SK-N-SH (cell line): ENCODE results near the gene ASIC3. TPM values are rescaled to one million over a fixed set of nuclear protein-coding genes. Genes with fewer than 3 reads are reported as not detected.

ENCODE experiments used
- CTCF ChIA-PET: fragments of 300-600, 350-600 bp; formaldehyde crosslinking; extraction: SDS; loops from one replicate; lab custom pipeline; 2021; lab: Yijun Ruan, JAX
- POLR2A ChIA-PET: fragments of 350-600 bp; sonication (Branson Sonifier 250); formaldehyde crosslinking; extraction: SDS; loops from one replicate; lab custom pipeline; 2020; ENCODE audit warnings: antibody characterized with exemption, inconsistent platforms; lab: Yijun Ruan, JAX
- DNase-seq: peaks from one replicate; pipeline ENCODE4 v3.0.0; 2012
- H2AFZ ChIP-seq: fragments of 200-600 bp; sonication (generic); 2 replicates; pipeline ENCODE4 v1.8.1; 2016; ENCODE audit warnings: antibody characterized with exemption, mild to moderate bottlenecking, low read depth
- H3F3A ChIP-seq: fragments of 200-600 bp; sonication (generic); replicated peaks from 2 replicates; pipeline ENCODE3; 2016; ENCODE audit warnings: antibody characterized with exemption, mild to moderate bottlenecking; ENCODE audit not compliant: insufficient read depth
- H3K27ac ChIP-seq, 2 experiments: fragments of 200-500 bp in 1 of 2; fragments of 200-600 bp in 1 of 2; sonication (Bioruptor generic) in 1 of 2; sonication (generic), shearing (Covaris generic) in 1 of 2; 2 replicates each; pipeline versions ENCODE4 v1.5.1 to v1.6.1; 2014 to 2016; ENCODE audit warnings: low read depth in 2 of 2, inconsistent platforms in 1 of 2, low read length in 1 of 2, mild to moderate bottlenecking in 1 of 2, mixed read lengths in 1 of 2
- H3K27me3 ChIP-seq: fragments of 200-600 bp; sonication (generic), shearing (Covaris generic); 2 replicates; pipeline ENCODE4 v1.6.1; 2016; ENCODE audit warnings: mixed run types; ENCODE audit not compliant: insufficient read depth
- H3K36me3 ChIP-seq, 2 experiments: fragments of 200-500 bp in 1 of 2; fragments of 200-600 bp in 1 of 2; sonication (Bioruptor generic) in 1 of 2; sonication (generic) in 1 of 2; replicated peaks in 1 of 2; 2 replicates each; pipeline versions ENCODE3 to v1.5.1; 2014 to 2016; ENCODE audit warnings: low read length in 1 of 2, mild to moderate bottlenecking in 1 of 2; ENCODE audit not compliant: insufficient read depth in 2 of 2, control insufficient read depth in 1 of 2
- H3K4me1 ChIP-seq, 2 experiments: fragments of 200-500 bp in 1 of 2; fragments of 200-600 bp in 1 of 2; sonication (Bioruptor generic) in 1 of 2; sonication (generic), shearing (Covaris generic) in 1 of 2; 2 replicates each; pipeline versions ENCODE4 v1.5.1 to v1.6.1; 2014 to 2016; ENCODE audit warnings: low read depth in 1 of 2, low read length in 1 of 2, mixed run types in 1 of 2; ENCODE audit not compliant: insufficient read depth in 2 of 2, control insufficient read depth in 1 of 2
- H3K4me2 ChIP-seq: fragments of 200-600 bp; sonication (generic), shearing (Covaris generic); 2 replicates; pipeline ENCODE4 v1.6.1; 2017; ENCODE audit warnings: mixed run types
- H3K4me3 ChIP-seq, 2 experiments: fragments of 200-500 bp in 1 of 2; fragments of 200-600 bp in 1 of 2; sonication (Bioruptor generic) in 1 of 2; sonication (generic), shearing (Covaris generic) in 1 of 2; 2 replicates each; pipeline versions ENCODE4 v1.5.1 to v1.8.1; 2014 to 2016; ENCODE audit warnings: low read depth in 2 of 2, inconsistent platforms in 1 of 2, low read length in 1 of 2, mild to moderate bottlenecking in 1 of 2, mixed read lengths in 1 of 2, moderate library complexity in 1 of 2
- H3K79me2 ChIP-seq: fragments of 200-600 bp; sonication (generic); 2 replicates; pipeline ENCODE4 v1.8.1; 2017; ENCODE audit warnings: mild to moderate bottlenecking; ENCODE audit not compliant: insufficient read depth
- H3K9ac ChIP-seq: fragments of 200-600 bp; sonication (generic); 2 replicates; pipeline ENCODE4 v1.6.1; 2017; ENCODE audit warnings: mixed run types
- H3K9me2 ChIP-seq: fragments of 200-600 bp; sonication (generic); 2 replicates; pipeline ENCODE4 v1.6.1; 2017; ENCODE audit warnings: mixed run types
- H3K9me3 ChIP-seq: fragments of 200-600 bp; sonication (generic); 2 replicates; pipeline ENCODE4 v1.6.1; 2017; ENCODE audit warnings: mixed run types, mild to moderate bottlenecking, moderate library complexity
- H4K20me1 ChIP-seq: fragments of 200-600 bp; sonication (generic); 2 replicates; pipeline ENCODE4 v1.6.1; 2017; ENCODE audit warnings: mild to moderate bottlenecking, mixed run types; ENCODE audit not compliant: insufficient read depth
- CHD2 ChIP-seq: fragments of 150-350 bp; IDR thresholded peaks from 2 replicates; pipeline ENCODE4 v1.6.1; 2018; ENCODE audit warnings: low read length; ENCODE audit not compliant: partially characterized antibody
- ELF1 ChIP-seq: IDR thresholded peaks from 2 replicates; pipeline ENCODE4 v1.4.0; 2012
- EZH2phosphoT487 ChIP-seq: fragments of 200-600 bp; sonication (generic); IDR thresholded peaks from 2 replicates; pipeline ENCODE4 v1.6.1; 2017; ENCODE audit warnings: low read depth, mixed run types, mild to moderate bottlenecking, antibody characterized with exemption, moderate library complexity, borderline replicate concordance
- FOXM1 ChIP-seq: IDR thresholded peaks from 2 replicates; pipeline ENCODE4 v1.4.0; 2012; ENCODE audit warnings: low read depth, mild to moderate bottlenecking
- MEF2A ChIP-seq: IDR thresholded peaks from 2 replicates; pipeline ENCODE4 v1.4.0; 2012; ENCODE audit warnings: low read depth, borderline replicate concordance
- POLR2AphosphoS5 ChIP-seq: IDR thresholded peaks from 2 replicates; pipeline ENCODE4 v1.6.1; 2012; ENCODE audit warnings: low read depth, low read length
- RAD21 ChIP-seq: IDR thresholded peaks from 2 replicates; pipeline ENCODE4 v1.6.1; 2012; ENCODE audit warnings: mild to moderate bottlenecking, low read length
- RFX5 ChIP-seq: IDR thresholded peaks from 2 replicates; pipeline ENCODE4 v1.6.1; 2012; ENCODE audit warnings: mild to moderate bottlenecking, improper control_type of control experiment, low read length
- RXRA ChIP-seq: IDR thresholded peaks from 2 replicates; pipeline ENCODE4 v1.4.0; 2012; ENCODE audit warnings: low read depth, mild to moderate bottlenecking, borderline replicate concordance
- SIN3A ChIP-seq: IDR thresholded peaks from 2 replicates; pipeline ENCODE4 v1.6.1; 2012; ENCODE audit warnings: low read depth, mild to moderate bottlenecking, low read length, moderate library complexity, borderline replicate concordance
- SMC3 ChIP-seq: IDR thresholded peaks from 2 replicates; pipeline ENCODE4 v1.6.1; 2012; ENCODE audit warnings: low read depth, low read length, improper control_type of control experiment
- WGBS: methylation state at CpG from one replicate; pipeline ENCODE4 v1.1.6; 2017; ENCODE audit warnings: low lambda C conversion rate; 5-methylcytosine and 5-hydroxymethylcytosine counted together
- polyA plus RNA-seq, 3 experiments: library from polyadenylated mRNA; depleted of rRNA; stranded (reverse); fragments of >200 nt; gene quantifications; 2 replicates each; pipeline ENCODE4 v1.2.3, GENCODE V29; 2012
- TF ChIP-seq, protein P1 (sequence below): IDR thresholded peaks from 2 replicates; pipeline ENCODE4 v1.4.0; 2012; ENCODE audit warnings: low read depth, borderline replicate concordance
- TF ChIP-seq, protein P2 (sequence below): IDR thresholded peaks from 2 replicates; pipeline ENCODE4 v1.4.0; 2012; ENCODE audit warnings: low read depth
- TF ChIP-seq, protein P3 (sequence below): fragments of 150-350 bp; IDR thresholded peaks from 2 replicates; pipeline ENCODE4 v1.6.1; 2016; ENCODE audit warnings: mild to moderate bottlenecking, low read depth, low read length
- TF ChIP-seq, protein P4 (sequence below): fragments of 200-600 bp; sonication (generic); IDR thresholded peaks from 2 replicates; pipeline ENCODE4 v1.6.1; 2017; ENCODE audit warnings: antibody characterized with exemption, mild to moderate bottlenecking, moderate library complexity
- TF ChIP-seq, protein P5 (sequence below): fragments of 150-350 bp; IDR thresholded peaks from 2 replicates; pipeline ENCODE4 v1.6.1; 2017; ENCODE audit warnings: antibody characterized with exemption, low read length, low read depth, borderline replicate concordance

ASIC3 gene
- polyA plus RNA-seq, 1 of the 3 experiments (the other 2 are of a cell fraction) = 4.5 TPM

DNA sequence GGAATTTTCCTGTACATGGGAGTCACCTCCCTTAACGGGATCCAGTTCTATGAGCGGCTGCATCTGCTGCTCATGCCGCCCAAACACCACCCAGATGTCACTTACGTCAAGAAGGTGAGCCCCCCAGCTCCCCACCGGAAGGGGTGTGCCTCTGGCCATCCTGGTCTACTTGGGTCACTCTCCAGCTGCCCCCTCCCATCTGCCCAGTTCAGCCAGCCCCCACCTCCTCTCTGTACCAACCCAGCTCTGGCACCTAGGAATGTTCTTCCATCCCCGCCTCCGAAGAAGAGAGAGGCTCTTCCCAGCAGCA, 27.3 kb downstream of the ASIC3 start:
- Histone ChIP-seq H3K9me2 (no peaks in the 10 kb centered on the region), H3K27me3 (no peaks in the 10 kb centered on the region), H3K79me2 (peaks cover 32% of the 10 kb centered on the region), H2AFZ (no peak overlapping the region), H3K4me1 (peaks cover 10 to 15% of the 10 kb centered on the region in 2 experiments), H3K4me3 (no peak overlapping the region), H3K9me3 (no peaks in the 10 kb centered on the region), H3K4me2 (no peak overlapping the region), H3K27ac (no peak overlapping the region), H3K36me3 (peaks cover 40 to 76% of the 10 kb centered on the region in 2 experiments), H3F3A (peaks cover 48% of the 10 kb centered on the region), H4K20me1 (no peaks in the 10 kb centered on the region; the same call in 1 of the 2 replicates), H3K9ac (no peak overlapping the region)
- CTCF ChIA-PET = interaction anchor here (0.6 to 21.3 kb wide), 5 partner anchors 8 to 678 kb away, joined by 3 to 474 read pairs (median 4); partner anchors contain the start of genes CDK5 and SLC4A2
- DNase-seq = no peak
- POLR2A ChIA-PET = interaction anchor here (1.3 to 1.5 kb wide), 2 partner anchors 9 to 48 kb away, joined by 4 to 5 read pairs; partner anchors contain the start of gene ABCB8
- TF ChIP-seq RXRA = no peak
- TF ChIP-seq EZH2phosphoT487 = no peak
- TF ChIP-seq, protein P1, sequence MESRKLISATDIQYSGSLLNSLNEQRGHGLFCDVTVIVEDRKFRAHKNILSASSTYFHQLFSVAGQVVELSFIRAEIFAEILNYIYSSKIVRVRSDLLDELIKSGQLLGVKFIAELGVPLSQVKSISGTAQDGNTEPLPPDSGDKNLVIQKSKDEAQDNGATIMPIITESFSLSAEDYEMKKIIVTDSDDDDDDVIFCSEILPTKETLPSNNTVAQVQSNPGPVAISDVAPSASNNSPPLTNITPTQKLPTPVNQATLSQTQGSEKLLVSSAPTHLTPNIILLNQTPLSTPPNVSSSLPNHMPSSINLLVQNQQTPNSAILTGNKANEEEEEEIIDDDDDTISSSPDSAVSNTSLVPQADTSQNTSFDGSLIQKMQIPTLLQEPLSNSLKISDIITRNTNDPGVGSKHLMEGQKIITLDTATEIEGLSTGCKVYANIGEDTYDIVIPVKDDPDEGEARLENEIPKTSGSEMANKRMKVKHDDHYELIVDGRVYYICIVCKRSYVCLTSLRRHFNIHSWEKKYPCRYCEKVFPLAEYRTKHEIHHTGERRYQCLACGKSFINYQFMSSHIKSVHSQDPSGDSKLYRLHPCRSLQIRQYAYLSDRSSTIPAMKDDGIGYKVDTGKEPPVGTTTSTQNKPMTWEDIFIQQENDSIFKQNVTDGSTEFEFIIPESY = no peak
- TF ChIP-seq CHD2 = no peak
- TF ChIP-seq FOXM1 = no peak
- no peak for TF ChIP-seq ELF1
- TF ChIP-seq, protein P2, sequence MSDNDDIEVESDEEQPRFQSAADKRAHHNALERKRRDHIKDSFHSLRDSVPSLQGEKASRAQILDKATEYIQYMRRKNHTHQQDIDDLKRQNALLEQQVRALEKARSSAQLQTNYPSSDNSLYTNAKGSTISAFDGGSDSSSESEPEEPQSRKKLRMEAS = no peak
- WGBS = 86% methylated on average over 7 of the region's 7 CpGs

DNA sequence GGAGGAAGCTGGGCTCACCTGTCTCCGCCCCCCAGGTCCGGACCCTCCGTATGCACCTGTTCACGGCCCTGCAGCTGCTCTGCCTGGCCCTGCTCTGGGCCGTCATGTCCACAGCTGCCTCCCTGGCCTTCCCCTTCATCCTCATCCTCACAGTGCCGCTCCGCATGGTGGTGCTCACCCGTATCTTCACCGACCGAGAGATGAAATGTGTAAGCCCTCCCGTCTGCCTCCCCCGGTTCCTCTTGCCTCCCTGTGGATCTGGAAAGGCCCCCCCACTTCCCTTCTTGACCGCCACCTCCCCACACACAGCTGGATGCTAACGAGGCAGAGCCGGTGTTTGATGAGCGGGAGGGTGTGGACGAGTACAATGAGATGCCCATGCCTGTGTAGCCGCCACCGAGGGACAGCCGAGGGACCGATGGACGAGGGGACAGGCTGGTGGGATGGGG, 27.7 kb downstream of the ASIC3 start:
- POLR2A ChIA-PET = interaction anchor here (1.3 to 1.5 kb wide), 3 partner anchors 8 to 48 kb away, joined by 3 to 5 read pairs (median 4); partner anchors contain the start of gene ABCB8
- Histone ChIP-seq H4K20me1 (no peaks in the 10 kb centered on the region; the same call in 1 of the 2 replicates), H3F3A (peaks cover 48% of the 10 kb centered on the region), H2AFZ (no peak overlapping the region), H3K4me3 (no peak overlapping the region), H3K27me3 (no peaks in the 10 kb centered on the region), H3K9me2 (no peaks in the 10 kb centered on the region), H3K4me2 (no peak overlapping the region), H3K9ac (no peak overlapping the region), H3K4me1 (peaks cover 12 to 17% of the 10 kb centered on the region in 2 experiments), H3K36me3 (peaks cover 39 to 72% of the 10 kb centered on the region in 2 experiments), H3K79me2 (peaks cover 34% of the 10 kb centered on the region), H3K27ac (no peak overlapping the region), H3K9me3 (no peaks in the 10 kb centered on the region)
- CTCF ChIA-PET = interaction anchor here (0.6 to 21.3 kb wide), 14 partner anchors 8 to 679 kb away, joined by 3 to 474 read pairs (median 4); partner anchors contain the start of genes CDK5, GBX1 and SLC4A2
- no peak for DNase-seq
- 96% methylated on average over 22 of the region's 22 CpGs for WGBS
- TF ChIP-seq POLR2AphosphoS5 = no peak; the same call in 1 of the 2 replicates
- no peak for TF ChIP-seq RFX5
- no peak for TF ChIP-seq RAD21
- TF ChIP-seq ELF1 = no peak
- TF ChIP-seq, protein P1 = no peak
- no peak for TF ChIP-seq CHD2
- TF ChIP-seq, protein P3, sequence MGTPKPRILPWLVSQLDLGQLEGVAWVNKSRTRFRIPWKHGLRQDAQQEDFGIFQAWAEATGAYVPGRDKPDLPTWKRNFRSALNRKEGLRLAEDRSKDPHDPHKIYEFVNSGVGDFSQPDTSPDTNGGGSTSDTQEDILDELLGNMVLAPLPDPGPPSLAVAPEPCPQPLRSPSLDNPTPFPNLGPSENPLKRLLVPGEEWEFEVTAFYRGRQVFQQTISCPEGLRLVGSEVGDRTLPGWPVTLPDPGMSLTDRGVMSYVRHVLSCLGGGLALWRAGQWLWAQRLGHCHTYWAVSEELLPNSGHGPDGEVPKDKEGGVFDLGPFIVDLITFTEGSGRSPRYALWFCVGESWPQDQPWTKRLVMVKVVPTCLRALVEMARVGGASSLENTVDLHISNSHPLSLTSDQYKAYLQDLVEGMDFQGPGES = no peak
- no peak for TF ChIP-seq SIN3A
- no peak for TF ChIP-seq SMC3
- TF ChIP-seq, protein P4, sequence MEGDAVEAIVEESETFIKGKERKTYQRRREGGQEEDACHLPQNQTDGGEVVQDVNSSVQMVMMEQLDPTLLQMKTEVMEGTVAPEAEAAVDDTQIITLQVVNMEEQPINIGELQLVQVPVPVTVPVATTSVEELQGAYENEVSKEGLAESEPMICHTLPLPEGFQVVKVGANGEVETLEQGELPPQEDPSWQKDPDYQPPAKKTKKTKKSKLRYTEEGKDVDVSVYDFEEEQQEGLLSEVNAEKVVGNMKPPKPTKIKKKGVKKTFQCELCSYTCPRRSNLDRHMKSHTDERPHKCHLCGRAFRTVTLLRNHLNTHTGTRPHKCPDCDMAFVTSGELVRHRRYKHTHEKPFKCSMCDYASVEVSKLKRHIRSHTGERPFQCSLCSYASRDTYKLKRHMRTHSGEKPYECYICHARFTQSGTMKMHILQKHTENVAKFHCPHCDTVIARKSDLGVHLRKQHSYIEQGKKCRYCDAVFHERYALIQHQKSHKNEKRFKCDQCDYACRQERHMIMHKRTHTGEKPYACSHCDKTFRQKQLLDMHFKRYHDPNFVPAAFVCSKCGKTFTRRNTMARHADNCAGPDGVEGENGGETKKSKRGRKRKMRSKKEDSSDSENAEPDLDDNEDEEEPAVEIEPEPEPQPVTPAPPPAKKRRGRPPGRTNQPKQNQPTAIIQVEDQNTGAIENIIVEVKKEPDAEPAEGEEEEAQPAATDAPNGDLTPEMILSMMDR = no peak
- no peak for TF ChIP-seq MEF2A
- TF ChIP-seq, protein P2 = no peak
- TF ChIP-seq, protein P5, sequence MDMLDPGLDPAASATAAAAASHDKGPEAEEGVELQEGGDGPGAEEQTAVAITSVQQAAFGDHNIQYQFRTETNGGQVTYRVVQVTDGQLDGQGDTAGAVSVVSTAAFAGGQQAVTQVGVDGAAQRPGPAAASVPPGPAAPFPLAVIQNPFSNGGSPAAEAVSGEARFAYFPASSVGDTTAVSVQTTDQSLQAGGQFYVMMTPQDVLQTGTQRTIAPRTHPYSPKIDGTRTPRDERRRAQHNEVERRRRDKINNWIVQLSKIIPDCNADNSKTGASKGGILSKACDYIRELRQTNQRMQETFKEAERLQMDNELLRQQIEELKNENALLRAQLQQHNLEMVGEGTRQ = no peak
